Natural killer cell (primary cell): ENCODE data around the gene TMTC3. TPM values are rescaled to one million over a fixed set of nuclear protein-coding genes. Genes with fewer than 3 reads are reported as not detected.

Experiments
- ATAC-seq, 3 donors: fragments of 150-1000 bp in 2 of 3; fragments of 200-7000 bp in 1 of 3; cut with Tn5 transposase; 1 replicate in 1 of 3; 2 replicates in 2 of 3; pipeline ENCODE4 v1.10.0; 2021; ENCODE audit warnings: mild to moderate bottlenecking in 2 of 3, moderate library complexity in 2 of 3
- DNase-seq, 2 donors: peaks; one replicate each; pipeline versions ENCODE4 v3.0.0 to v3.0.0-alpha.2; 2013 to 2021; ENCODE audit warnings: mixed read lengths in 1 of 2
- H3K27ac ChIP-seq: one replicate; pipeline ENCODE4 v1.5.1; 2013; ENCODE audit warnings: mild to moderate bottlenecking, low read length
- H3K27me3 ChIP-seq: one replicate; pipeline ENCODE4 v1.6.1; 2013; ENCODE audit warnings: low read length; ENCODE audit not compliant: control insufficient read depth, insufficient read depth
- H3K36me3 ChIP-seq: one replicate; pipeline ENCODE4 v1.6.1; 2013; ENCODE audit warnings: low read length; ENCODE audit not compliant: control insufficient read depth, insufficient read depth
- H3K4me1 ChIP-seq: one replicate; pipeline ENCODE4 v1.6.1; 2013; ENCODE audit warnings: low read length; ENCODE audit not compliant: control insufficient read depth, insufficient read depth
- H3K4me3 ChIP-seq: one replicate; pipeline ENCODE4 v1.5.1; 2013; ENCODE audit warnings: low read length
- H3K9me3 ChIP-seq: one replicate; pipeline ENCODE4 v1.6.1; 2013; ENCODE audit warnings: low read length; ENCODE audit not compliant: control insufficient read depth, insufficient read depth
- H3K27ac Mint-ChIP-seq, 2 donors: one replicate each; pipeline ENCODE4 v1.8.0; 2022; ENCODE audit warnings: mild to moderate bottlenecking in 2 of 2, mixed read lengths in 2 of 2, moderate library complexity in 1 of 2
- H3K27me3 Mint-ChIP-seq, 2 donors: one replicate each; pipeline ENCODE4 v1.8.0; 2022; ENCODE audit warnings: low read depth in 2 of 2, mixed read lengths in 2 of 2
- H3K36me3 Mint-ChIP-seq: one replicate; pipeline ENCODE4 v1.8.0; 2022; ENCODE audit warnings: mixed read lengths
- H3K4me1 Mint-ChIP-seq, 2 donors: one replicate each; pipeline ENCODE4 v1.8.0; 2022; ENCODE audit warnings: mixed read lengths in 2 of 2
- H3K4me3 Mint-ChIP-seq: one replicate; pipeline ENCODE4 v1.8.0; 2022; ENCODE audit warnings: mild to moderate bottlenecking, moderate library complexity, mixed read lengths
- H3K9me3 Mint-ChIP-seq, 2 donors: one replicate each; pipeline ENCODE4 v1.8.0; 2022; ENCODE audit warnings: mixed read lengths in 2 of 2
- WGBS: methylation state at CpG from one replicate; pipeline ENCODE4 v1.1.7; 2013; ENCODE audit warnings: missing lambda C conversion rate; ENCODE audit not compliant: insufficient coverage; 5-methylcytosine and 5-hydroxymethylcytosine counted together
- intact Hi-C: fragments of 100-400 bp; cut with micrococcal nuclease; formaldehyde crosslinking; loops from one replicate; pipeline ENCODE4 v1.14.2; 2022
- total RNA-seq, 4 donors: library from RNA; stranded (reverse); fragments of 120-200 nt in 1 of 4; gene quantifications; one replicate each; pipeline versions ENCODE4 v1.2.3 to v1.2.4, GENCODE V29; 2013 to 2022
- TF ChIP-seq, protein P1 (sequence below): fragments of 200-600 bp; IDR thresholded peaks from one replicate; pipeline ENCODE4 v1.8.0; 2022; ENCODE audit warnings: antibody characterized with exemption

The TMTC3 gene
- total RNA-seq, 3 donors from 2014 or later (not counting 1 experiment from before 2014, with no cell fraction given): 5.0 to 6.2 (median 5.3) TPM

DNA sequence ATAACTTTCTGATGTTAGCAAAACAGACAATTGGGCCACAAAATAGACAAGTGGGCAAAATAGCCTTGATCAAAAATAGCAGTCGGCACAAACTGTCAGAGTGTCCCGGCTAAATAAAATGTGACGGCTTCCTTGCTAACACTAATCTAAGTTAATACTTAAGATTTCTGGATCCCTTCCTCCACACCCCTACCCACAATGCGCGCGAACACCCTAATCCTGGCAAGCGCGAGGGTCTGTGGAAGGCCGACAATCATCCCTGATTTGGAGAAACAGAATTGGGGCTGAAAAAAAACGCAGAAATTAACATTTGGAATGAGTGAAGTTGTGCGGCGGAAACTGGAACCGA lies 708 bp upstream of the TMTC3 start:
- TF ChIP-seq, protein P1, sequence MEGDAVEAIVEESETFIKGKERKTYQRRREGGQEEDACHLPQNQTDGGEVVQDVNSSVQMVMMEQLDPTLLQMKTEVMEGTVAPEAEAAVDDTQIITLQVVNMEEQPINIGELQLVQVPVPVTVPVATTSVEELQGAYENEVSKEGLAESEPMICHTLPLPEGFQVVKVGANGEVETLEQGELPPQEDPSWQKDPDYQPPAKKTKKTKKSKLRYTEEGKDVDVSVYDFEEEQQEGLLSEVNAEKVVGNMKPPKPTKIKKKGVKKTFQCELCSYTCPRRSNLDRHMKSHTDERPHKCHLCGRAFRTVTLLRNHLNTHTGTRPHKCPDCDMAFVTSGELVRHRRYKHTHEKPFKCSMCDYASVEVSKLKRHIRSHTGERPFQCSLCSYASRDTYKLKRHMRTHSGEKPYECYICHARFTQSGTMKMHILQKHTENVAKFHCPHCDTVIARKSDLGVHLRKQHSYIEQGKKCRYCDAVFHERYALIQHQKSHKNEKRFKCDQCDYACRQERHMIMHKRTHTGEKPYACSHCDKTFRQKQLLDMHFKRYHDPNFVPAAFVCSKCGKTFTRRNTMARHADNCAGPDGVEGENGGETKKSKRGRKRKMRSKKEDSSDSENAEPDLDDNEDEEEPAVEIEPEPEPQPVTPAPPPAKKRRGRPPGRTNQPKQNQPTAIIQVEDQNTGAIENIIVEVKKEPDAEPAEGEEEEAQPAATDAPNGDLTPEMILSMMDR: no peak
- WGBS: 8% methylated on average over 13 of the region's 13 CpGs
- peak overlapping the region; percentile 98 for H3K4me3 Mint-ChIP-seq
- DNase-seq (no peak), ATAC-seq (no peak)
- peaks cover 25 to 49% of the 10 kb centered on the region in 2 donors for H3K4me1 Mint-ChIP-seq
- no peaks in the 10 kb centered on the region for H3K9me3 Mint-ChIP-seq
- Histone ChIP-seq H3K9me3 (no peaks in the 10 kb centered on the region), H3K36me3 (peaks cover 2% of the 10 kb centered on the region), H3K4me3 (peak overlapping the region; percentile 67), H3K27me3 (no peaks in the 10 kb centered on the region), H3K27ac (peak overlapping the region; percentile 87), H3K4me1 (peaks cover 11% of the 10 kb centered on the region)
- H3K27ac Mint-ChIP-seq: peak overlapping the region; percentile 90 to 91
- H3K27me3 Mint-ChIP-seq: no peaks in the 10 kb centered on the region
- intact Hi-C loops: loop anchor here (5.0 kb wide), 1 partner anchor 1386 kb away; the partner anchor contains the start of gene POC1B
- no peaks in the 10 kb centered on the region for H3K36me3 Mint-ChIP-seq

DNA sequence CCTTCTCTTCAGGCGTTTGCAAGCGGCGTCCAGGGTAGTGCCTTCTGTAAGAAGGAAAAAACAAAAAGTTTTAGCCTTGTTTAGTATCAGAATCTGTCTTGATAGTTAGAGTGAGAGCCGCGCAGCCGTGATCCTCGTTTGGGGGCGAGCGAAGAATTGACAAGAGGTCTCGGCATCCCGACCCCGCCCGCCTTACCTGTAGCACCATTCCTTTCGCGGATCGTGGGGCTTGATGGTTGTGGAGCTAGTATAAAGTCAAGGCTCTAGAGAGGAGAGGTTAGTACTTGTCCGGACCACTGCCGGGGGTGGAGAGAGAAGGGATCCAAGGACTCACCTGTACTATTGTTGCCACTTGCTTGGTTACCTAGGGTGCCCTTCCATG lies 494 bp downstream of the TMTC3 start:
- no peaks in the 10 kb centered on the region for H3K27me3 Mint-ChIP-seq
- Histone ChIP-seq H3K4me3 (peak overlapping the region; percentile 67), H3K36me3 (no peaks in the 10 kb centered on the region), H3K27me3 (no peaks in the 10 kb centered on the region), H3K27ac (peak overlapping the region; percentile 87), H3K9me3 (no peaks in the 10 kb centered on the region), H3K4me1 (peaks cover 11% of the 10 kb centered on the region)
- WGBS: under 1% methylated on average over 18 of the region's 18 CpGs
- H3K27ac Mint-ChIP-seq: peak overlapping the region; percentile 90 to 91
- H3K36me3 Mint-ChIP-seq: no peaks in the 10 kb centered on the region
- peaks cover 25 to 47% of the 10 kb centered on the region in 2 donors for H3K4me1 Mint-ChIP-seq
- DNase-seq: peak; percentile 21 to 47
- no peak for ATAC-seq
- TF ChIP-seq, protein P1: no peak
- intact Hi-C loops: loop anchor here (1.0 to 5.0 kb wide), 2 partner anchors 107 to 1385 kb away; partner anchors contain the start of gene POC1B
- H3K9me3 Mint-ChIP-seq: no peaks in the 10 kb centered on the region
- H3K4me3 Mint-ChIP-seq: peak overlapping the region; percentile 98

DNA sequence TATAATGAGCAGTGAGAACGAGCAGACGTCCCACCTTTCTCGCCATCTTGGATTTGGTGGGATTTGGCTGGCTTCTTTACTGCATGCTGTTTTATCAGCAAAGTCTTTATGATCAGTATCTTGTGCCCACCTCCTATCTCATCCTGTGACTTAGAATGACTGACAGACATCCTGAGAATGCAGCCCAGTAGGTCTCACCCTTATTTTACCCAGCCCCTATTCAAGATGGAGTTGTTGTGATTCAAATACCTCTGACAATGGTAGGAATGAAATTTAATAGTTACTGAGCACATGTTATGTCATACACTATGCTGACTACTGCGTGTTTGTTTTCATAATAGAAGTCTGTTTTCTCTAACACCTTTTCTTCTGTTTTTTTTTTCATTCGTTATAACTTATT lies 1.9 kb downstream of the TMTC3 start:
- no peaks in the 10 kb centered on the region for H3K36me3 Mint-ChIP-seq
- no peaks in the 10 kb centered on the region for H3K27me3 Mint-ChIP-seq
- H3K4me1 Mint-ChIP-seq: peaks cover 25 to 36% of the 10 kb centered on the region in 2 donors
- ATAC-seq (no peak), DNase-seq (no peak)
- peaks cover 11% of the 10 kb centered on the region for H3K4me1 ChIP-seq
- no peaks in the 10 kb centered on the region for H3K9me3 ChIP-seq
- no peaks in the 10 kb centered on the region for H3K27me3 ChIP-seq
- H3K9me3 Mint-ChIP-seq: no peaks in the 10 kb centered on the region
- H3K36me3 ChIP-seq: no peaks in the 10 kb centered on the region
- H3K4me3 Mint-ChIP-seq: peak overlapping the region; percentile 45
- H3K4me3 ChIP-seq: no peak overlapping the region
- TF ChIP-seq, protein P1: no peak
- peak overlapping the region in 1 of 2 donors; percentile 55 for H3K27ac Mint-ChIP-seq
- intact Hi-C loops: loop anchor here (5.0 kb wide), 1 partner anchor 1383 kb away; the partner anchor contains the start of gene POC1B
- no peak overlapping the region for H3K27ac ChIP-seq
- WGBS: 97% methylated on average over 5 of the region's 5 CpGs
